ENCODE data around the gene TRIP11.

The TRIP11 gene

DNA sequence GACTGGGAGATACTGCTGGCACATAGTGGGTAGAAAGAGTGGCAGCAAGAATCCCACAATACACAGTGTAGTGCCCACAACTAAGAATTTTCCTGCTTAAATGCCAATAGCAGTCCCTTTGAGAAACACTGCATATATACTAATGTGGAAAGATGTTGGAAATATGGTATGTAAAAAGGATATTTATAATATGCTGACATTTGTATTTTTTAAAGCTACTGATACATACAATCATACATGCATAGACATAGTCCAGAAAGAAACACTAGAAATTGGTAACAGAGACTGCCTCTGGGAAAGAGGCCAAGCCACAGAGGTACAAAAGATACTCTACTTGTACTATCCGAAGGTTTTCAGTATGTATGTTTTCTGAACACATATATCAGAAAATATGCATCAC, 30.3 kb downstream of the TRIP11 start:
- no peak for DNase-seq

- DNase-seq, result no peak
Observed at GRCh38 chr14:92005019-92005418, 34.8 kb downstream of the TRIP11 start.

- no peak for DNase-seq
Observed at GRCh38 chr14:92004062-92004461, 35.8 kb downstream of the TRIP11 start.

DNA sequence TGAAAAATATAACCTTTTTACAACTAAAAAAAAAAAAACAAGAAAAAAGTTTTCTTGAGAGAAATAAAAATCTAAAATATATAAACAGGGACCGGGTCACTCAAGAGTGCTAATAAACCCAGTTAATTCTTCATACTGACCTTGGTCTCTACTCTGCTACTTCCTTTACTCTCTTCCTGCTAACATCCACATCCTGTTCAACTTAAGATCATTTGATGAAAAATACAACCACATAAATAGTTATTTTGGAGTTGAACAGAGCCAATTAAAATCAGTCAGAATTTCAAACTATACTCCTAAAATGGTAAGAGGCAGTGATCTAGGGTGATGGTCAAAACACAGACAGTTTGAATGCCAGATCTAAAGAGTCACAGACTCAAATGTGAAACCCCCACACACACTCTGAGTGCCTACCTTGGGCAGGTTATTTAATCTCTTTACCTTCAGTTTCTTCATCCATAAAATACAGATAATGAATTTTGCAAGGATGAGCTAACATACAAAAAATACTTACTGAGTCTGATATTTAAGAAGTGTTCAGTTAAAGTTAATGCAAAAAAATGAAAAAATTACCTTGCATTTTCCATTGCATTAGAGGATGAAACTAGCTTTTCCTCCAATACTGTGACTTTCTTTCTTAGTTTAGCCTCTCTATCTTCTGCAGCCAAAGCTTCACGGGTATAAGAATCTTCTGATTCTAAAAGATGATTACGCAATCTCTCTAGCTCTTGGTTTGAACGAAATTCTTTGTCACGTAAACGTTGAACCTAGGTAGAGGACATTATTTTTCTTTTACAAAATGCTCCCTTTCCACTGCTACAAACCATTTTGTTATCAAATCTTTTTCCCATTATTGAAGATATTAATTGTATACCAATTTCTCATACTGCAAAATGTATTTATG, 40.9 kb downstream of the TRIP11 start:
- DNase-seq, result no peak

DNA sequence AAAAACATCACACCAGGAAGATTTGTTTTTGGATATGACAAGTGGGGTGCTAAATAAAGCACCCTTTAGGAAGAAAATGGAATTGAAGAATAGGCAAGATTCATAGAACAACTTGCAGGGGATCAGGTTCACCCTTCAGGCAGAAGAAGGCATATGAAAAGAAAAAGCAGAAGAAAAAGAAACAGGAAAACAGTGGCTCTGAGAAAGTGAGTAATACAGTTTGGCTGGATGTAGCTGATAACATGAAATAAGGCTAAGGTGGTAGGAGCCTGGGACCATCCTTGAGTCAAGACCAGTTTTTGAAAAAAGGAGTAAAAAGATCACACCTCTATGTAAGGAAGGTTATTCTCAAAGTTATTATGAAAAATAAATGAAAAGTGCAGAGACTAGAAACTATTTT, 42.4 kb downstream of the TRIP11 start:
- DNase-seq, result no peak

GRCh38 chr14:91996948-91997371, 42.9 kb downstream of the TRIP11 start:
- no peak for DNase-seq

DNA sequence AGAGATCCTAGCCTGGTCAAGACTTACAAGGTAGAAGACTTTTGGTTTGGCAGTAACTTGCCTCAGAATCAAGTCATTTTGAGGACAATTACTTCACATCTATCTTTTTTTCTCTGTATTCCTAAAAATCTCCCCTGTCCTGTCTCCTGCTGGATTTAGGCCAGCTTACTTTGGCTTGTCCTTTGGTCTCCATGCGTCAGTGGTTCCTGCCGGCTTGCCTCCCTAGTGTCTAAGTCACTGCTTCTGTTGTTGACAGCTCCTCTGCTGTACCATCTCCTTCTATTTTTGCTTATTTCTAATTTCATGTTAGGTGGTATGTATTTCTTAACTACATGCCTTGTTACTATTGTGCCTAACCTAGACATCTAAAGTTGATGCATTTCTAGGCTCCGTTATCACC, 52.7 kb downstream of the TRIP11 start:
- no peak for DNase-seq

GRCh38 chr14:91985521-91986255, 54.2 kb downstream of the TRIP11 start:
- DNase-seq, result no peak

DNA sequence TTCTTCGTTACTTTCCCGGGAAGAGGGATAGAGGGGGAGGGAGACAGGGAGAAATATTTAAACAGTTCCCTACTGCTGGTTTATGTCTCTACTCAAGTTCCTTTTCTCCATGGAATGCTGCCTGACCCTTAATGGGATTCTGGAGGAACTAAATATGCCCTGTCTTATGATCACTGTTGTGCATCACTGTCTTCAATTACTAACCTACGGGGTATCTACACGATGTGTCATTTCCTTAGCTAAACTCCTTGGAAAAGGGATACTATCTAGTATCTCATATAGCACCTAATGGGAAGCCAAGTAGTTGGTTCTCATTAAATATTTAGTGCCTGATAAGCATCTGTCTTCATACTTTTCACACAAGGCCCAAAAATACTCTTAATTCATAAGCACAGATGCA, 54.9 kb downstream of the TRIP11 start:
- DNase-seq, result no peak

- DNase-seq, result no peak
Observed at GRCh38 chr14:91983588-91983987, 56.3 kb downstream of the TRIP11 start.

GRCh38 chr14:91980157-91980556, 59.7 kb downstream of the TRIP11 start:
- no peak for DNase-seq

GRCh38 chr14:91977884-91978283, 62.0 kb downstream of the TRIP11 start:
- DNase-seq, result no peak

GRCh38 chr14:91975763-91976162, 64.1 kb downstream of the TRIP11 start:
- no peak for DNase-seq

- DNase-seq, result no peak
Observed at GRCh38 chr14:91971188-91971778, 68.6 kb downstream of the TRIP11 start.

DNA sequence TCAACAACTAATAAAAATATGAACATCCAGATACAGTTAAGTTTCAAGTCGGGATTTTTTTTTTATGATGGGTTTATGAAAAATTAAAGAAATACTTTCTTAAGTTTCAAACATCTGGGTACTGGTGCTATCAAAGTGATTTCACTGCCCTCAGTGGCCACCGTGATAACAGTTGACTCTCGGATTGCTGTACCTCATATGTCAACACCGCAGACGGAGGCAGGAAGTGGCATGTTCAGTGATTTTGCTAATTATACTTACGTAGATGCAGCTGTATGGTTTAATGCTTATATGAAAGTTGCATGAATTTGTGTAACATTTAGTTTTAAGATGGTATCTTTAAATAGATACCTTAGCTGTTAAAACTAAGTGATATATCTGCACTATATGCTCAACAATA, 71.6 kb downstream of the TRIP11 start:
- no peak for DNase-seq

DNA sequence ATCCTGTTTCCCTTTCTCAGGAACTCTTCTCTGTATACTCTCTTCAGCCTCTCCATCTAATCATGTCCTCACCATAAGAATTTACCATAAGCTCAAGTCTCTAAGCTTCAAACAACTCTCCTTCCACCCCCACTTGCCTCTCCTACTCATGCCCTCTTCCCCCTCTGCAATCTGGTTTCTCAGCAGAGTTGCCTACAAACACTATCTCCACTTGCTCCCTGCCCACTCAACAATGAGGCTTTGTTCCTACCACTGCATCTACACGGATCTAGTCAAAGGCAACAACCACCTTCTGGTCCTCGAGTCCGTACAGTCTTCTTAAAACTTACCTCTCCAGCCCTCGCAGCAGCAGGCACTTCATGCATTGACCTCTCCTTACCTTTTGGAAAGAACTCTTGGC, 75.1 kb downstream of the TRIP11 start:
- no peak for DNase-seq

DNA sequence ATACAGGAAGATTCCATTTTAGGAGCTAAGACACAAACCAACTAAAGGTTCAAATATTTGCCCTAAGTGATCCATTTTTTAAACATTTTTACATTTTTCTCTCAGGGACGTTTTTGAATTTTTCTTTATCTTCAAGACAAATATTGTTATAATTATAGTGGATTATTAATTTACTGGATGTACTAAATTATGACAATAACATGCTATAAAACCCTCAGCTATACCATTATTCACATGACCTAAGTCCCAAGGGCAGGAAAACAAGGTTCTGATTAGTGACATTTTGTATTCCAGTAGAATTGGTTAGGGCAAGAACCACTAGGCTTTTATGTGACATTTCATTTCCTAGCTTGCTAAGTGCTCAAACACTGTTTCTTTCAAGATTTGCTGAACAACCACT, 75.8 kb downstream of the TRIP11 start:
- no peak for DNase-seq

DNA sequence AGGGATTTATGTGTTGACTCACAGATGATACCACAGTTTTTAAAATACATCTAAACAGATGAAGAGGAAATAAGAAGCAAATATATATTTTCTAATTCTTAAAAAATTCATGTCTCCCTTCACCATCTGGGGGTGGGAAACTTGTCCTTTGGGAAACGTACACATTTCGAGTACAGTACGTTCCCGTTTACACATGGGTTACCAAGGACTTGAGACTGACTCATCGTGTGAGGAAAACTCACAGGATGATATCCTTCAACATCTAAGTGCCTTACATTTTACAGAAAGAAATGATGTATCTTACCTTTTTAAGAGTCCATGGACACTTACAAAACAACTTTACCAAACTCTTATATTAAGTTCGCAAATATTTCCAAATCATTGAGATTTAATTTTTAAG, 76.4 kb downstream of the TRIP11 start:
- DNase-seq, result no peak

- no peak for DNase-seq
Observed at GRCh38 chr14:91961297-91962220, 78.3 kb downstream of the TRIP11 start.

DNA sequence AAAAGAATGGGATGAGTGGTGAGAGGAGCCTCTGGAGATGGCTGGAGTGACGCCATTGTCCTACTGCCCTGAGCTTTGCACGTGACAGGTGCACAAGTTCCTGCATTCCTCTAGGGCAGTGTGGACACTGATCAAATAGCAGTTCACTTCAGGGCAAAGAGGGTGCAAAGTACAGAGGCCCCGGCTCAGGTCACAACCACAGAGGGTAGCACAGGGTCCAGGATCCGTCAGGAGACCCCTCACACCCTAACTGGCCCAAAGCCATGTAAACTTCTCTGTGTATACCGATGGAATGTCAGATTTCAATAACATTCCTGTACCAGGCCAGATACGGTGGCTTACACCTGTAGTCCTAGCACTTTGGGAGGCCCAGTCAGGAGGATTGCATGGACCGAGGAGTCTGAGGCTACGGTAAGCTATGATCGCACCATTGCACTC, 82.0 kb downstream of the TRIP11 start:
- no peak for DNase-seq

DNA sequence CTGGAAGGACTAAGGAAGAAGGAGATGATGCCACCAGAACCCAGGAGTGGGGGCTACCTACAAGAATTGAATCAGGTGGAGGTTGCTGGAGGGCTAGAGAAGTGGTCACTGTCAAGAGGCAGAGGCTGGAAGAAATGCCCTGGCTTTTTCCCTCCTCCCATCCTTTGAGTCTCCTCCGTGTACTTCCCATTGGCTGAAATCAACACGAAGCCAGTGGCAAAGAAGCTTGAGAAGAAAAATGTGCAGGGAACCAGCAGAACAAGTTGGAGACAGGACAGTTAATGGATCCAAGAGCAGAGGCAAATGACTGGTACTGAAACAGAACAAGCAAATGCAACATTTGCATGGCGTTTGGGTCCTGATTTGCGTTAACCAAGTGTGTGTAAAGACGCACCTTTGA, 83.2 kb downstream of the TRIP11 start:
- DNase-seq, result no peak

- DNase-seq, result no peak
Observed at GRCh38 chr14:91955168-91955567, 84.7 kb downstream of the TRIP11 start.

All from stimulated activated CD4-positive, alpha-beta T cell treated with anti-CD3 and anti-CD28 coated beads, Interleukin-12 subunit alpha, Interleukin-12 subunit beta, amount 100 ng/mL, for 4 hours (primary cell).